Stimulated activated memory B cell treated with anti-CD40 and anti-IgM and Interleukin-4, amounts not matched to agents 10 μg/mL and 1 μg/mL and 100 μg/mL, for 72 hours (primary cell): ENCODE data around the gene PRDM2.

Experiments used
- ATAC-seq: fragments of 150-1000 bp; cut with Tn5 transposase; 2 replicates; pipeline ENCODE4 v1.10.0; 2021
- H3K27ac Mint-ChIP-seq: one replicate; pipeline ENCODE4 v1.8.0; 2022; ENCODE audit warnings: mild to moderate bottlenecking, mixed read lengths
- H3K27me3 Mint-ChIP-seq: one replicate; pipeline ENCODE4 v1.8.0; 2022; ENCODE audit warnings: mixed read lengths
- H3K36me3 Mint-ChIP-seq: one replicate; pipeline ENCODE4 v1.8.0; 2022; ENCODE audit warnings: mixed read lengths
- H3K4me1 Mint-ChIP-seq: one replicate; pipeline ENCODE4 v1.8.0; 2022; ENCODE audit warnings: mixed read lengths
- H3K4me3 Mint-ChIP-seq: one replicate; pipeline ENCODE4 v1.8.0; 2022; ENCODE audit warnings: mild to moderate bottlenecking, moderate library complexity, mixed read lengths
- H3K9me3 Mint-ChIP-seq: one replicate; pipeline ENCODE4 v1.8.0; 2022; ENCODE audit warnings: mixed read lengths

Gene PRDM2

GRCh38 chr1:13812456-13813397 is 112.7 kb downstream of the PRDM2 start:
- ATAC-seq = no peak
- H3K9me3 Mint-ChIP-seq = no peaks in the 10 kb centered on the region
- H3K27ac Mint-ChIP-seq = peak overlapping the region; percentile 73
- H3K36me3 Mint-ChIP-seq = peaks cover 37% of the 10 kb centered on the region
- no peak overlapping the region for H3K4me3 Mint-ChIP-seq
- H3K27me3 Mint-ChIP-seq = no peaks in the 10 kb centered on the region
- H3K4me1 Mint-ChIP-seq = peaks cover 44% of the 10 kb centered on the region

GRCh38 chr1:13813398-13814012 is 113.5 kb downstream of the PRDM2 start:
- ATAC-seq = peak; percentile 55
- Mint-ChIP-seq H3K4me3 (no peak overlapping the region), H3K27me3 (no peaks in the 10 kb centered on the region), H3K27ac (peak overlapping the region; percentile 8), H3K4me1 (peaks cover 42% of the 10 kb centered on the region), H3K9me3 (no peaks in the 10 kb centered on the region), H3K36me3 (peaks cover 34% of the 10 kb centered on the region)

GRCh38 chr1:13814131-13814530 is 114.1 kb downstream of the PRDM2 start:
- Mint-ChIP-seq H3K4me3 (no peak overlapping the region), H3K9me3 (no peaks in the 10 kb centered on the region), H3K4me1 (peaks cover 36% of the 10 kb centered on the region), H3K27me3 (no peaks in the 10 kb centered on the region), H3K27ac (peak overlapping the region; percentile 8), H3K36me3 (peaks cover 32% of the 10 kb centered on the region)
- no peak for ATAC-seq

GRCh38 chr1:13816016-13816760 is 116.2 kb downstream of the PRDM2 start:
- H3K27ac Mint-ChIP-seq = no peak overlapping the region
- H3K9me3 Mint-ChIP-seq = no peaks in the 10 kb centered on the region
- no peak overlapping the region for H3K4me3 Mint-ChIP-seq
- H3K36me3 Mint-ChIP-seq = peaks cover 32% of the 10 kb centered on the region
- no peak for ATAC-seq
- H3K27me3 Mint-ChIP-seq = no peaks in the 10 kb centered on the region
- H3K4me1 Mint-ChIP-seq = peaks cover 19% of the 10 kb centered on the region

GRCh38 chr1:13817906-13818305 is 117.9 kb downstream of the PRDM2 start:
- H3K27me3 Mint-ChIP-seq = no peaks in the 10 kb centered on the region
- H3K4me1 Mint-ChIP-seq = peaks cover 9% of the 10 kb centered on the region
- H3K36me3 Mint-ChIP-seq = peaks cover 24% of the 10 kb centered on the region
- no peaks in the 10 kb centered on the region for H3K9me3 Mint-ChIP-seq
- ATAC-seq = no peak
- H3K4me3 Mint-ChIP-seq = no peak overlapping the region
- H3K27ac Mint-ChIP-seq = no peak overlapping the region

GRCh38 chr1:13818926-13819325 is 118.9 kb downstream of the PRDM2 start:
- H3K4me3 Mint-ChIP-seq = no peak overlapping the region
- ATAC-seq = no peak
- peaks cover 27% of the 10 kb centered on the region for H3K36me3 Mint-ChIP-seq
- H3K27ac Mint-ChIP-seq = no peak overlapping the region
- H3K27me3 Mint-ChIP-seq = no peaks in the 10 kb centered on the region
- H3K4me1 Mint-ChIP-seq = peaks cover 1% of the 10 kb centered on the region
- H3K9me3 Mint-ChIP-seq = no peaks in the 10 kb centered on the region

GRCh38 chr1:13819642-13820041 is 119.7 kb downstream of the PRDM2 start:
- ATAC-seq = no peak
- H3K27ac Mint-ChIP-seq = no peak overlapping the region
- peaks cover 31% of the 10 kb centered on the region for H3K36me3 Mint-ChIP-seq
- H3K27me3 Mint-ChIP-seq = no peaks in the 10 kb centered on the region
- H3K4me3 Mint-ChIP-seq = no peak overlapping the region
- no peaks in the 10 kb centered on the region for H3K9me3 Mint-ChIP-seq
- H3K4me1 Mint-ChIP-seq = no peaks in the 10 kb centered on the region

- no peak for ATAC-seq
- Mint-ChIP-seq H3K9me3 (no peaks in the 10 kb centered on the region), H3K4me3 (no peak overlapping the region), H3K27me3 (no peaks in the 10 kb centered on the region), H3K36me3 (peaks cover 35% of the 10 kb centered on the region), H3K27ac (no peak overlapping the region), H3K4me1 (no peaks in the 10 kb centered on the region)
Observed at GRCh38 chr1:13820055-13820454, 120.1 kb downstream of the PRDM2 start.

GRCh38 chr1:13820456-13820855 is 120.5 kb downstream of the PRDM2 start:
- Mint-ChIP-seq H3K9me3 (no peaks in the 10 kb centered on the region), H3K36me3 (peaks cover 39% of the 10 kb centered on the region), H3K4me1 (no peaks in the 10 kb centered on the region), H3K27ac (no peak overlapping the region), H3K4me3 (no peak overlapping the region), H3K27me3 (no peaks in the 10 kb centered on the region)
- ATAC-seq = no peak

GRCh38 chr1:13823126-13823880 is 123.3 kb downstream of the PRDM2 start:
- no peaks in the 10 kb centered on the region for H3K9me3 Mint-ChIP-seq
- H3K27ac Mint-ChIP-seq = no peak overlapping the region
- peaks cover 3% of the 10 kb centered on the region for H3K27me3 Mint-ChIP-seq
- peaks cover under 1% of the 10 kb centered on the region for H3K4me1 Mint-ChIP-seq
- peaks cover 44% of the 10 kb centered on the region for H3K36me3 Mint-ChIP-seq
- no peak for ATAC-seq
- H3K4me3 Mint-ChIP-seq = no peak overlapping the region

GRCh38 chr1:13823936-13824335 is 123.9 kb downstream of the PRDM2 start:
- Mint-ChIP-seq H3K36me3 (peaks cover 38% of the 10 kb centered on the region), H3K9me3 (no peaks in the 10 kb centered on the region), H3K27ac (no peak overlapping the region), H3K27me3 (peaks cover 10% of the 10 kb centered on the region), H3K4me3 (no peak overlapping the region), H3K4me1 (peaks cover 7% of the 10 kb centered on the region)
- no peak for ATAC-seq

GRCh38 chr1:13824626-13825025 is 124.6 kb downstream of the PRDM2 start:
- Mint-ChIP-seq H3K9me3 (no peaks in the 10 kb centered on the region), H3K4me1 (peaks cover 9% of the 10 kb centered on the region), H3K27ac (no peak overlapping the region), H3K27me3 (peaks cover 15% of the 10 kb centered on the region), H3K4me3 (no peak overlapping the region), H3K36me3 (peaks cover 37% of the 10 kb centered on the region)
- no peak for ATAC-seq

GRCh38 chr1:13825033-13825432 is 125.0 kb downstream of the PRDM2 start:
- H3K4me3 Mint-ChIP-seq = no peak overlapping the region
- ATAC-seq = no peak
- H3K27me3 Mint-ChIP-seq = peaks cover 15% of the 10 kb centered on the region
- no peak overlapping the region for H3K27ac Mint-ChIP-seq
- peaks cover 33% of the 10 kb centered on the region for H3K36me3 Mint-ChIP-seq
- no peaks in the 10 kb centered on the region for H3K9me3 Mint-ChIP-seq
- peaks cover 9% of the 10 kb centered on the region for H3K4me1 Mint-ChIP-seq

GRCh38 chr1:13826009-13826408 is 126.0 kb downstream of the PRDM2 start:
- Mint-ChIP-seq H3K27me3 (peaks cover 15% of the 10 kb centered on the region), H3K4me3 (no peak overlapping the region), H3K36me3 (peaks cover 26% of the 10 kb centered on the region), H3K27ac (no peak overlapping the region), H3K9me3 (no peaks in the 10 kb centered on the region), H3K4me1 (peaks cover 9% of the 10 kb centered on the region)
- ATAC-seq = no peak

- peaks cover 26% of the 10 kb centered on the region for H3K36me3 Mint-ChIP-seq
- H3K27ac Mint-ChIP-seq = no peak overlapping the region
- no peak for ATAC-seq
- H3K4me3 Mint-ChIP-seq = no peak overlapping the region
- H3K9me3 Mint-ChIP-seq = no peaks in the 10 kb centered on the region
- H3K4me1 Mint-ChIP-seq = peaks cover 9% of the 10 kb centered on the region
- H3K27me3 Mint-ChIP-seq = peaks cover 15% of the 10 kb centered on the region
Observed at GRCh38 chr1:13826591-13826990, 126.6 kb downstream of the PRDM2 start.
